Measurements from ENCODE around the gene SUMF1.
"Not testable (repeated sequence)": the region's sequence is repeated elsewhere in the genome, so short reads cannot be mapped to it uniquely, and the experiment has no call there.

The SUMF1 gene

DNA sequence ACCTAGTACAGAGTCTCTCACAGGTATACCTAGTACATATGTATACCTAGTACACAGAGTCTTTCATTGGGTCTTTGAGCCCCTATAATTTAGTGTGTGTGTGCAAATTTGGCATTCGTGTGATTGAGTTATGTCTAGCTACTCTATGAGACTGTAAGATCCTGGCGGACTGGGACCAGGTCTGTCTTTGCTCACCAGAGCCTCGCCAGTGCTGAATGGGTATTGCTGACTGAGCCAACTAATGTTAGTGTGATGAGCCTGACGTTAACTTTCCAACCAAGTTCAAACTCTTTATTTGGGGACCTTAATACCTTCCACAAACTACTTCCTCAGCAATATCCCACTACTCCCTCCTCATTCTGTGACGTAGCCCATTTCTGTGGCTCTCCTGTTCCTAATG, 128.3 kb downstream of the SUMF1 start:
- no peak for DNase-seq (ENCODE audit: low read depth, low spot score)

DNA sequence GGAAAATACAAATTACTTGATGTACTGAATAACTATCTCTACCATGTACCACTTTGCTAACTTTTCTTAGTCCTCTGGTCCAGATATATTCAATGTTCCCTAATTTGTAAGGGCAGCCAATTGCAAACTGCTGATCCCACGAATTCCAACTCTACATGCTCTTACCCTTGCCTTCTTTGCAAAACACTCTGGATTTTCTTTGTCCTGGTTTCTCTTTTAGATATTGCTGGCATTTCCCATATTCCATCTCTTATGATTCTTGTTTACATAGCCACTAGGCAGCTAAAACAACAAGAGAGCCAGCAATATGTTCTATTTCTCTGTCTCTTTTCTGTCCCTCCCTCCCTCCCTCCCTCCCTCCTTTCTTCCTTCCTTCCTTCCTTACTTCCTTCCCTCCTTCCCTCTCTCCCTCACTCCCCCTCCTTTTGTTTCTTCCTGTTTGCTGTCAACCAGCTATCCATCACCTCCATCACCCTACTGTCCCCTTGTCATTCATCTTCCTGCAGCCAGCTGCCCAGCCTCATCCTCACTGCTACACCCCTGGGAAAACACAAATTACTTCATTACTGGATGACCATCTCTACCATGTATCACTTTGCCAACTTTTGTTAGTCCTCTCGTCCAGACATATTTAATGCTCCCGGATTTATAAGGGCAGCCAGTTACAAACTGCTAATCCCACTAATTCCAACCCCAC, 130.1 kb downstream of the SUMF1 start:
- no peak for DNase-seq (ENCODE audit: low read depth, low spot score)

DNA sequence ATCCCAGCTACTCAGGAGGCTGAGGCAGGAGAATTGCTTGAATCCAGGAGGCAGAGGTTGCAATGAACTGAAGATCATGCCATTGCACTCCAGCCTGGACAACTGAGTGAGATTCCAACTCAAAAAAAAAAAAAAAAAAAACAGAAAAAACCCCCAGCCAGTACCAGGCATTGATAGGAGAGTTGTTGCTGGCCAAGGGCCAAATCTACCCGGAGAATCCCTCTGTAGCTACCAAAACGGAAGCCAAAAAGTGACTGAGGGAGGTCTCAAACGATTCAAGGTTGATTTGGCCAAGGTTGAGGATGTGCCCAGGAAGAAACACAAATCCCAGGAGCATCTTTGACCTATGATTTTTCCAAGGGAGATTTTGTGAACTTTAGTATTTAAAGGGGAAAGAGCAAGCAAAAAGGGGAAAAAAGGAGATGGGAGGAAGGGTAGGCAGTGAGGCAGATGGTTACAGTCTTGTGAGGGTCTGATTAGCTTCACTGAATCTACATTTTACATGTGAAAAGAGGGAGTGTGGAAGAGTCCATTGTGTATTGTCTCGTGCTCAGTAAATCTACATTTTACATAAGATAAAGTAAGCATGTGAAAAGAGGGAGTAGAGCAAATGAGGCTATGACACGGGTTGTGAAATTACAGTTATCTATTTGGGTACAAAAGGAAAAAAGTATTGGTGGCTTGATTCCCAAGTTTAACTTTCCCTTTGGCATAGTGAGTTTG, 131.1 kb downstream of the SUMF1 start:
- DNase-seq (ENCODE audit: low read depth, low spot score) = no peak

DNA sequence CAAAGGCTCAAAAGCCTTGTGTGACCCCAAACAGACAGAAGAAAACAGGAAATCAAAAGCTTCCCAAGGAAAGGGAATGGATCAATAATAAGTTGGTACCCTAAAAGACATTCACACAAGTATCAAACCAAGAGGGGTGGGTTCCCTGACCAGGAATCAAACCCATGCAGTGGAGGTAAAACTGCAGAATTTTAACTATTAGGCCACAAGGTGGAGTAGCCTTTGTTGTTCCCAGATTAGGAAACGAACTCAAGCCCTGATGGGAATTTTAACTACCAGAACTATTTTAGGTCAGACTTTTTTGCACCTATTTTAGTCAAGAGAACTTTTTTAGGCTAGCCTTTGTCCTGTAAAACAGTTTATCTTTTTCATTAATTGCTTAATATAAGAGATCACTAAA, 132.5 kb downstream of the SUMF1 start:
- DNase-seq (ENCODE audit: low read depth, low spot score) = no peak

DNA sequence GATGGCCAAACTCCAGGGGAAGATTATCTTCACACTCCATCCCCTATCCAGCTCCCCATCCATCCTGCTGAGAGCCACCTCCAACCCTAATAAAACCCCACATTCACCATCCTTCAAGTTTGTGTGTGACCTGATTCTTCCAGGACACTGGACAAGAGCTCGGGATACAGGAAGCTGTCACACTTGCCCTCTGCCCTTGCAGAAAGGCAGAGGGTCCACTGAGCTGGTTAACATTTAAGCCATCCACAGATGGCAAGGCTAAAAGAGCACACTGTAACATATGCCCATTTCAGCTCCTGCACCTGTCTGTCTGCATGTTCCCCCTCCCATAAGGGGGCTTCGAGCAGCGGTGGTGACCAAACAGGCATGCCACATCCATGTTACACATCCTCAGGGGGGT, 134.1 kb downstream of the SUMF1 start:
- DNase-seq (ENCODE audit: low read depth, low spot score) = no peak

DNA sequence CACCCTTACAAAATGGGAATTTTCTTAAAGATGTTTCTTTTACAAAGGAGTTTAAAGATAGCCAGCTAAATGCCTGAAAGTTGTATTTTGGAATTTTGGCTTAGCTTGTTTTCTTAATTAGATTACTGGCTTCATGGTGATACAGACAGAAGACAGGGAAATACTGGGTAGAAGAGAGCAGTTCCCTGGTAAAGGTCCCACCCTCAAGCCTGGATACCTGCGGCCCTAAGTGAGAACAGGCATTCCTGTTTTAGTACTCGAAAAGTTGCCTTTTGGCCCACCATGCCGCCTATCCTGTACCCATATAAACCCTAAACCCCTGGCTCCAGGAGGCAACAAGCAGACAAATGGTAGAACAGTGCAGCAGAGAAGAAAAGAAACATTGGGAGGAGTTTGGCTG, 134.5 kb downstream of the SUMF1 start:
- DNase-seq (ENCODE audit: low read depth, low spot score) = no peak

DNA sequence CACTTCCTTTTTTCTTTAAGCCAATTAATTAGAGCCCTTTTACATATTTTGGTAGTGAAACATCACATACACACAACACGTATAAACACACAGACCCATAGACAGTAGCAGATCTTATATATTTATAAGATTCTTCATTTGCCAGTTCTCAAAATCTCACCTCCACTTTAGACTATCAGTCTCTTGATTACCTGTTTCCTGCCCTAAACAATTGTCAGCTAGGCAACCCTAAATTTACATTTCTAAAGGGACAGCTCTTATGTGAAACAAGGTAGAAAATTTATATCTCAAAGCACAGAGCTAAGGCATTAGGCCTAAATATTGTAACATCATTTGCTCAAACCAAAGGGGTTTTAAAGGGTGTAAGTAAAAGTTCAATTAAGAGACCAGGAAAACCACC, 135.0 kb downstream of the SUMF1 start:
- DNase-seq (ENCODE audit: low read depth, low spot score) = no peak

DNA sequence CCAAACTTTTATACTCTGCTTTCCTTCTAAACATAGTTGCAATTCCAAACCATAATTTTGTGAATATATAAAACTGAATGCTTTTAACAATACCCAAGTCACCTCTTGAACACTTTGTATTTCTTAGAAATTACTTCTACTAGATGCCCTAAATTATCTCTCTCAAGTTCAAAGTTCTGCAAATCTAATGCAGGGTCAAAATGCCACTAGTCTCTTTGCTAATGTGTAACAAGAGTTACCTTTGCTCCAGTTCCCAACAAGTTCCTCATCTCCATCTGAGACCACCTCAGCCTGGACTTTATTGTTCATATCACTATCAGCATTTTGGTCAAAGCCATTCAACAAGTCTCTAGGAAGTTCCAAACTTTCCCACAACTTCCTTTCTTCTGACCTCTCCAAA, 137.3 kb downstream of the SUMF1 start:
- DNase-seq (ENCODE audit: low read depth, low spot score) = not testable (repeated sequence)

DNA sequence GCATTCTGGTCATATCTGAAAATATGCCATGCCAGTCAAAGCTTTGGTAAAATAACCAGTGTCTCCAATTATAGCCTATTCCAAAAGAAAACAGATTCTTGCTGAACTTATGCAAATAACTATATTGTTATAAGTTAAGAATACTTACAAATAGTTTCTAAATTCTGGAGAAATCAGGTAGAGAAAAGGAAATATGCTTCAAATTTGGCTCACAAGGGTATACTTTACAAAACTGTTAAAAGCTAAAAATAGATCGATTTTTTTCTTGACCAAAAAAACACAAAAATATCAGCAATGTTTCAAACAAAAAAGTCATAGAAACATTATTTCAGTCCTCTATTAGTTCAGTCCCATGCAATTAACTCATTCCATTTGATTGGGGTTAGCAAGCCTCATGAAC, 140.2 kb downstream of the SUMF1 start:
- no peak for DNase-seq (ENCODE audit: low read depth, low spot score)

DNA sequence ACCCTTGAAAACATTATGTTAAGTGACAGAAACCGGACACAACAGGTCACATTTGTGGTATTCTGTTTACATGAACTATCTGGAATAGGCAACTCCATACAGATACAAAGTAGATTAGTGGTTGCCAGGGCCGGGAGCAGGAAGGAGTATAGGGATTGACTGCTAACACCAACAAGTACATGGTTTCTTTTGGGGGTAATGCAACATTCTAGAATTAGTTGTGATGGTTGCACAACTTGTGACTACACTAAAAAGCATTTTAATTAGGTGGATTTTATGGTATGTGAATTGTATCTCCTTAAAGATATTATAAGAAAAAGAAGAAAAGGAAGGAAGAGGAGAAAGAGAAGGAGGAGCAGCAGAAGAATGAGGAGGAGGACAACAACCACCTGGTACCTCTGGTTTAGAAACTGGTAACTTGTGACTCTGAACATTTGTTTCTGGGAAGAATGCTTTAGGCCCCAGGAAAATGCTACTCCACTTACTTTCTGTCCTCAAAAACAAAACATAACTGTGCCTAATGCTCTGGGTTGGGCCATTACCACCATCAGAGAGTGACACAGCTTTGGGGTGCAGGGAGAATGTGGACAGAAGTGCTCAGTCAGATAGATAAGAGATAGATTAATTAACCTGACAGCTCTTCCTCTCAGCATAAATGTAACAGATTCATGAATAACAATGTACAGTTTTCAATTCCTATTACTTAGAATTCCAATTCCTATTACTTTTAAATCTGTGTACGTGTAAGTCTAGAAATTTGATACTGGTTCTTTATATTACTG, 143.6 kb downstream of the SUMF1 start:
- DNase-seq (ENCODE audit: low read depth, low spot score) = no peak

DNA sequence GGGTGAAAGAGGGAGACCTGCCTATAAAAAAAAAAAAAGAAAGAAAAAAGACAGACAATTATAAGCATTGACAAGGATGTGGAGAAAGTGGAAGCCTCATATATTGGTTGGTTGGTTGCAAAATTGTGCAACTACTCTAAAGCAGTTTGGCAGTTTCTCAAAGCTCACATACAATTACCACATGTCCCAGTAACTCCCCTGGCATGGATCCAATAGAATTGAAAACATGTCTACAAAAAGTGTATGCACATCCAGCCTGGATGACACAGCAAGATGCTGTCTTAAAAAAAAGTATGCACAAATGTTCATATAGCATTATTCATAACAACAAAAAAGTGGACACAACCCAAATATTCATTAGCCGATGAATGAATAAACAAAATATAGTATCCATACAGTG, 144.4 kb downstream of the SUMF1 start:
- DNase-seq (ENCODE audit: low read depth, low spot score) = no peak

DNA sequence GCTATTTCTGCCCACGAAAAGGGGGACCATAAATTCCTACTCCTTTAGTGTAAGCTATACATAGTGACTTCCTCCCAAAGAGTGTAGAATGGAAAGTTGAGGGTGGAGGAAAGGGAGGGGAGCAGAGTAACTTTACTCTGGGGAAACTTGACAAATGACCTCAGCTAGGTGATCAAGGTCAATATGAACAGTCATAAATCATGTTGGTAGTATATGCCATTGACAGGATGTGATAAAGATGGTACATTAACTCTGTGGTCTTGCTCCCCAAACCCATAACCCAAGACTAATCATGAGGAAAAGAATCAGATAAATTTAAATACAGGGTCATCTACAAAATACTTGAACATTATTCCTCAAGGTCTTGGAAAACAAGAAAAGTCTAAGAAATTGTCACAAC, 145.3 kb downstream of the SUMF1 start:
- no peak for DNase-seq (ENCODE audit: low read depth, low spot score)

DNA sequence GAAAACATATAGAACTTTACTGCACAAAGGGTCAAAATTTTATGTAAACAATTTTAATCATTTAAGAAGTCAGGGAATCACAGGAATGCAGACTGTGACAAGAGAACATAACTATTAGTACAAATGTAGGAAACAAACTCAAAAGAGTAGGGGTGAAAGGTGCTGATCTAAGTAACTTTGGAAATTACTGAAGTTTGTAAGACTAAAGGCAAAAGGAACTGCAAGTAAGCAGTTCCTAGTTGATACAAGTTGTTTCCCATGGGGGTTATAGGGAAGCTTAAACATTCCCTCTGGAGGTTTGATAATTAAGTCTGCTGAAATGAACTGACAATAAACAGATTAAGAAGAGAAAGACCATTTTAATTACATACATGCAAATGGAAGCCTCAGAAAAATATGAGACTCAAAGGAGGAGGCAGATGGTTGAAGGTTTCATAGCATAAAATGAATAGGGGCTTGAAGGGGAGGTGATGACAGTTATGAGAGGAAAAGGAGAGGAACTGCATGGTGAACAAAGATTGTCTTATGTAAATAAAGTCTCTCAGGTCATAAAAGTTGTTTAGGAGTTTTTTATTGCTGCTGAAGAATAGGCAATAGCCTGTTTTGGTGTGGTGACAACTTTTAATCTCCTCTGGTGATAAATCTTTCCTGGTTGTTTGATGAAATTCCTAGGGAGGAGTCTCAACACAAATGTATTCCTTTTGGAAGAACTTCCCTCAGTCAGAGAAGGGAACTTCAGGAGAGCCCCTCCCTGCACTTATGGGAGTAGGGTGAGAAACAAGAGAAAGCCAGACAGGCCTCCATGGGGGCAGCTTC, 146.8 kb downstream of the SUMF1 start:
- DNase-seq (ENCODE audit: low read depth, low spot score) = no peak

DNA sequence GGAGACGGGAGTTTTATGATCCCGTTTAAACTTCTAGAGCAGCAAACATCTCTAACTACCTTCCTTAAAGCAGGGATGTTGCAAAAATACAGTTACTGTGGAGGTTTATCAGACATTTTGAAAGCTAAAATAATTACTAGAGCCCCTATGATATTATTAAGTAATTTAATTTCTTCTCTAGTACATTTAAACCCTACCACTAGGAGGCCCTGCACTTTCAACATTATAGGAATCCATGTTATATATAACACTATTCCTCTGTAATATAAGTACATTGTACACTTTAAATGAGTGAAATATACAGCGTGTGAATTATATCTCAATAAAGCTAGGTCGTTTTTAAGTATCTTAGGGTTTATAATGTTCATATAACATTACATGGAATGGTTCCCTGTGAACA, 152.4 kb downstream of the SUMF1 start:
- DNase-seq (ENCODE audit: low read depth, low spot score) = no peak

DNA sequence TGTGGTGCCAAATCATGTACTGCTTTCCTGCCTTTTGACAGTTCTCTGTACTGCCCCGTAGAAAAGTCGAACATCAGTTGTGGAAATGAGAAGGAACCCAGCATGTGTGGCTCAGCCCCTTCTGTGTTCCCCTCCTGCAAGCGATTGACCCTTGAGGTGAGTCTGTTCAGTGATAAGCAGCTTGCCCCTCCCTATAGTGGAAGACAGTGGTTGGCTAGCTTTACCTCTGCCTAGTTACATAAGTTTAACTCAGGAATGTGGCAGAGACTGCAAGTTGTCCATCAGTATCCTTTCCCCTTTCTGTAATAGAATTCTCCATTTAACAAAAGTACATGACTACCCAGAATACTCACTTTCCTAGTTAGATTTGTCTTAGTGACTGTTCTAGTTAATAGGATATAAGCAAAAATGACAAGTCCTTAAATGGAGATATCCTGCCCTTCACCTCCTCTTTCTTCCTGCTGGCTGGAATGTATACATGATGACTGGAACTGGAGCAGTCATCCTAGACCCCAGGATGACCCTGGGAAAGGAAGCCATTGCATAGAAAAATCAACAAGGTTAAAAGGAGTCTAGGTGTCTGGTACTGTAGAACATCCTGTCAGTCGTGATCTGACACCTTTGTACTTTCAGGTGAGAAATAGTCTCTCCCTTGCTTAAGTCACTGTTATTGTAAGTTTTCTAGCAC, 153.3 kb downstream of the SUMF1 start:
- DNase-seq (ENCODE audit: low read depth, low spot score) = no peak

DNA sequence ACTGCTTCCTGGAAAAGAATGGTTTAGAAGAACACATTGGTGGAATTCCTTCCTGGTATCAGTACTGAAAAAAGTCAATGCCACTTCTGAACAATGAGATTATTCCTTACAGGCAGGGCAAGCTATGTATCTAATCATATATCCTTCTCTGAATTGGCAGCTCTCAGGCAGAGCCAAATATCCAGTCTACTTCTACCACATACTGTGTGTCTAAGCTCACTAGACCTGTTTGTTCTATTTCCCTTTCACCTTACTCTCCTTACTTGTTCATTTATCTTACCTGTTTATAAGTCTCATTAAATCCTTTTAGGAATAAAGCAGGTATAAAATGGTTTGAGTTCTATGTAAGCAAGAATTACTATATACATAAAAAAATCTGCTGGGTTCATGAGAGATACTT, 155.6 kb downstream of the SUMF1 start:
- no peak for DNase-seq (ENCODE audit: low read depth, low spot score)
